NOMO-1 treated with dmso at 0.1 percent for 144 hours (cell line): ENCODE results near the gene FRMD3.

Experiments
- DNase-seq: peaks from one replicate; lab custom pipeline; 2025; ENCODE audit not compliant: unreplicated experiment; lab: John Stamatoyannopoulos, UW

The FRMD3 gene

DNA sequence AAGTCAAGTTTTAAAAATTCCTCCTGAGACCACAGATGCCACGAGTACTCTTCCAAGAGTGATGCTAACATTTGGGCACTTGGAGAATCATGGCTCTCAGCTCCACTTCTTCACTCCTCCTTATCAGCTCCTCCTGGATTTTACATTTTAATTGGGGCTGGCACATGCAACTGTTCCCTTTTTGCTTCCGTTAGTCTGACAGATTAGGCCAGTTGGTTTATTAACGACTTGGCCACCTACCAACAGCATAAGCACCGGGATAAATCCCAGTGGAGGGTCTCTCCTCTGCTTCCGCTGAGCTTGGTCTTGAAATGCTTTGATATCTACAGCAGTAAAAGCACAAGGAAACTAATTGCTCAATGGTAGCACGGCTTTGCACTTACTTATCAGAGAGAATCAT is 340.6 kb downstream of the FRMD3 start:
- no peak for DNase-seq

DNA sequence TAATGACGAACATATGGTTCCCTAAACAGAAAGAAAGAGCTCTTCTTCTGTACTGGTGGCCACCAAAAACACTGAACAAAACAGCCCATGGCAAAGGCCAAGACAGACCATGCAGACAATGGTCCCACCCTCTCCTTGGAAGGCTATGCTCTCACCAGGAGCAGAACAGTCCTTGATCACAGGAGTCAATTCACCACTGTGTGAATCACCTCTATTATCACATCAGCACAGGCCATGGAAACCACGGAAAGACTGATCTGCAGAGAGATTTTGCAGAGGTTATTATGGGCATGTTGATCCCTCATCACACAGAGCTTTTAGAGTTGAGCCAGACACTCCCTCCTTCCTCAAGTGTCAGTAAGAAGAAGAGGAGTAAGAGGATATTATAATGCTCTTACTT is 341.3 kb downstream of the FRMD3 start:
- no peak for DNase-seq
